DOHH2 (cell line): Measurements from ENCODE around the gene SLC34A3.
"Not testable (repeated sequence)": the region's sequence is repeated elsewhere in the genome, so short reads cannot be mapped to it uniquely, and the experiment has no call there.

Experiments
- H3F3A ChIP-seq: fragments of 200-600 bp; sonication (generic), shearing (Covaris generic); 2 replicates; pipeline ENCODE4 v1.6.0; 2016; ENCODE audit warnings: antibody characterized with exemption, mild to moderate bottlenecking; ENCODE audit not compliant: control insufficient read depth, insufficient read depth
- H3K27ac ChIP-seq: fragments of 200-600 bp; sonication (generic); 2 replicates; pipeline ENCODE4 v1.5.1; 2014; ENCODE audit warnings: low read depth, mild to moderate bottlenecking, low read length, moderate library complexity
- H3K27me3 ChIP-seq: fragments of 200-600 bp; sonication (generic); 2 replicates; pipeline ENCODE4 v1.6.1; 2014; ENCODE audit warnings: mild to moderate bottlenecking, low read length, mixed read lengths; ENCODE audit not compliant: control insufficient read depth
- H3K36me3 ChIP-seq: fragments of 200-600 bp; sonication (generic); 2 replicates; pipeline ENCODE4 v1.6.1; 2014; ENCODE audit warnings: mild to moderate bottlenecking, low read length, moderate library complexity, mixed read lengths; ENCODE audit not compliant: control insufficient read depth
- H3K4me1 ChIP-seq: fragments of 200-600 bp; sonication (generic); 2 replicates; pipeline ENCODE4 v1.6.1; 2014; ENCODE audit warnings: mild to moderate bottlenecking, low read length, mixed read lengths; ENCODE audit not compliant: control insufficient read depth
- H3K4me2 ChIP-seq: fragments of 200-600 bp; sonication (generic); 2 replicates; pipeline ENCODE4 v1.6.0; 2014; ENCODE audit warnings: mild to moderate bottlenecking, low read length, moderate library complexity
- H3K4me3 ChIP-seq: fragments of 200-600 bp; sonication (generic); 2 replicates; pipeline ENCODE4 v1.5.1; 2014; ENCODE audit warnings: mild to moderate bottlenecking, low read length, mixed read lengths
- H3K79me2 ChIP-seq: fragments of 200-600 bp; sonication (generic); 2 replicates; pipeline ENCODE4 v1.6.1; 2014; ENCODE audit warnings: mild to moderate bottlenecking, low read length, mixed read lengths; ENCODE audit not compliant: control insufficient read depth
- H3K9me2 ChIP-seq: fragments of 200-600 bp; sonication (generic); replicated peaks from 2 replicates; pipeline ENCODE4 v1.6.1; 2014; ENCODE audit warnings: mild to moderate bottlenecking, low read length, mixed read lengths; ENCODE audit not compliant: control insufficient read depth
- H3K9me3 ChIP-seq: fragments of 200-600 bp; sonication (generic); 2 replicates; pipeline ENCODE4 v1.6.1; 2014; ENCODE audit warnings: antibody characterized with exemption, low read length, mixed read lengths; ENCODE audit not compliant: control insufficient read depth, insufficient read depth
- H4K20me1 ChIP-seq: fragments of 200-600 bp; sonication (generic); 2 replicates; pipeline ENCODE4 v1.6.0; 2014; ENCODE audit warnings: low read depth, mild to moderate bottlenecking, antibody characterized with exemption, low read length, moderate library complexity; ENCODE audit not compliant: control insufficient read depth, insufficient read depth
- EZH2phosphoT487 ChIP-seq: fragments of 200-600 bp; sonication (generic); IDR thresholded peaks from 2 replicates; pipeline ENCODE4 v1.6.1; 2017; ENCODE audit warnings: borderline replicate concordance, mild to moderate bottlenecking, antibody characterized with exemption, low read length, moderate library complexity, mixed read lengths
- TF ChIP-seq, protein P1 (sequence below): fragments of 200-600 bp; sonication (generic); IDR thresholded peaks from one replicate; pipeline ENCODE4 v1.5.1; 2014; ENCODE audit warnings: antibody characterized with exemption, mild to moderate bottlenecking, low read depth, low read length; ENCODE audit not compliant: poor library complexity, severe bottlenecking

SLC34A3 gene

DNA sequence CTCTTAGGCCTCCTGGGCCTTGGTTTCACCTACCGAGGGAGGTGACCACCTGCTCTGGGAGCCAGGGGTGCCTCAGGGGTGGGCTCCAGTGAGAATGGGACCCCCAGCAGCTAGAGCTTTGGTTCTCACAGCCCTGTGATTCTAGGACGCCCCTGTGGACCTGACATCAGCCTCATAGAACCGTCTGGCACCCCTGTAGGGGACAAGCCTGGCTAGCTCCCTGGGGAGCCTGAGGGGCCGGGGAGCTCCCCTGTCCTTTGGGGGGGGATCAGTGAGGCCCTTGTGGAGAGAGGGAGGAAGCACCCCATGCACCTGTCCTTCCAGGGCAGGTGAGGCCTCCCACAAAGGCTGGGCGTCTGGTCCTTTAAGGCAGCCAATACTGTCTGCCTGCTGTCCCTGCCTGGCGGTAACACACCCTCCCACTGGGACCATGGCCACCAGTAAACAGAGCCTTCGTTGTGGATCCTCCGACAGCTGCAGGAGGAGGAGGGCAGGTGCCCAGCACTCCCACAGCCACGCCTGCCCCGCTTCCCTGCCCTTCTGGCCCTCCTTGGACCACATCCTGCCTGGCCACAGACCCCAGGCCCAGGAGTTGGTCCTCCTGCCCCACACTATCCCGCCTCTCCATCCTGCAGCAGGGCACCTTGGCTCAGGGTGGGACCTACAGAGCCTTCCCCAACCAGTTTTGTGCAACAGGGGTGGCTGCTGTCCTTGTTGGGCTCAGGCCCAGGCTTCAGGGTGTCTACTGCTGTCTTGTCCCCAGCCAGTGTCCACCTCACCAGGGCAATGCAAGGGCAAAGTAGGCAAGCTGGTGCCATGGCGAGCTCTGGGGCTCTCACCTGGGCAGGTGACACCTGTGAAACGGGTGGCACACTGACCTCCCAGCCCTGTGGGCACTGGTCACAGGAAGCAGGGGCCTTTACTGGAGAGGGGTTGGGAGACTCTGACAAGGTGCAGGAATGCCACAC, 7.3 kb downstream of the SLC34A3 start:
- no peaks in the 10 kb centered on the region for H3K27me3 ChIP-seq
- H4K20me1 ChIP-seq: peaks cover 14% of the 10 kb centered on the region
- peaks cover 9% of the 10 kb centered on the region for H3F3A ChIP-seq
- H3K9me2 ChIP-seq: no peaks in the 10 kb centered on the region
- H3K4me3 ChIP-seq: peak overlapping the region; percentile 27; the same call in 1 of the 2 replicates
- H3K27ac ChIP-seq: no peak overlapping the region
- peaks cover 63% of the 10 kb centered on the region for H3K4me1 ChIP-seq
- peaks cover 19% of the 10 kb centered on the region for H3K36me3 ChIP-seq
- TF ChIP-seq EZH2phosphoT487: no peak
- TF ChIP-seq, protein P1, sequence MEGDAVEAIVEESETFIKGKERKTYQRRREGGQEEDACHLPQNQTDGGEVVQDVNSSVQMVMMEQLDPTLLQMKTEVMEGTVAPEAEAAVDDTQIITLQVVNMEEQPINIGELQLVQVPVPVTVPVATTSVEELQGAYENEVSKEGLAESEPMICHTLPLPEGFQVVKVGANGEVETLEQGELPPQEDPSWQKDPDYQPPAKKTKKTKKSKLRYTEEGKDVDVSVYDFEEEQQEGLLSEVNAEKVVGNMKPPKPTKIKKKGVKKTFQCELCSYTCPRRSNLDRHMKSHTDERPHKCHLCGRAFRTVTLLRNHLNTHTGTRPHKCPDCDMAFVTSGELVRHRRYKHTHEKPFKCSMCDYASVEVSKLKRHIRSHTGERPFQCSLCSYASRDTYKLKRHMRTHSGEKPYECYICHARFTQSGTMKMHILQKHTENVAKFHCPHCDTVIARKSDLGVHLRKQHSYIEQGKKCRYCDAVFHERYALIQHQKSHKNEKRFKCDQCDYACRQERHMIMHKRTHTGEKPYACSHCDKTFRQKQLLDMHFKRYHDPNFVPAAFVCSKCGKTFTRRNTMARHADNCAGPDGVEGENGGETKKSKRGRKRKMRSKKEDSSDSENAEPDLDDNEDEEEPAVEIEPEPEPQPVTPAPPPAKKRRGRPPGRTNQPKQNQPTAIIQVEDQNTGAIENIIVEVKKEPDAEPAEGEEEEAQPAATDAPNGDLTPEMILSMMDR: no peak
- peak overlapping the region; percentile 66 for H3K4me2 ChIP-seq
- H3K79me2 ChIP-seq: peaks cover 51% of the 10 kb centered on the region
- no peaks in the 10 kb centered on the region for H3K9me3 ChIP-seq

DNA sequence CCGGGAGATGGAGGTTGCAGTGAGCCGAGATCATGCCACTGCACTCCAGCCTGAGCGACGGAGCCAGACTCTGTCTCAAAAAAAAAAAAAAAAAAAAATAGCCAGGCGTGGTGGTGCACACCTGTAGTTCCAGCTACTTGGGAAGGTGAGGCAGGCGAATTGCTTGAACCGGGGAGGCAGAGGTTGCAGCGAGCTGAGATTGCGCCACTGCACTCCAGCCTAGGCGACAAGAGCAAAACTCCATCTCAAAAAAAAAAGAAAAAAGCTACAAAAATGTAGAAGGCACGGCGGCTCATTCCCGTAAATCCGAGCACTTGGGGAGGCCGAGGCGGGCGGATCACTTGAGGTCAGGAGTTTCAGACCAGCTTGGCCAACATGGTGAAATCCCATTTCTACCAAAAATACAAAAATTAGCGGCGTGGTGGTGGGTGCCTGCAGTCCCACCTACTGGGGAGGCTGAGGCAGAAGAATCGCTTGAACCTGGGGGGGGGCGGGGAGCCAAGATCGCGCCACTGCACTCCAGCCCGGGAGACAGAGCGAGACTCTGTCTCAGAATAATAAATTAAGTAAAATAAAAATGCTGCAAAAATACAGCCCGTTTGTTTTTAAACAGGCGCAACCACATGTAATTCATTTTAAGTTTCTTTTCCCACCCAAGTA, 9.0 kb downstream of the SLC34A3 start:
- Histone ChIP-seq H3K36me3 (peaks cover 29% of the 10 kb centered on the region), H3K4me1 (peaks cover 69% of the 10 kb centered on the region), H3K4me2 (peak overlapping the region; percentile 66), H3K27ac (peak overlapping the region; percentile 85), H4K20me1 (peaks cover 21% of the 10 kb centered on the region), H3K4me3 (peak overlapping the region; percentile 81), H3K79me2 (peaks cover 52% of the 10 kb centered on the region)
- not testable (repeated sequence) for H3K27me3 ChIP-seq, H3F3A ChIP-seq, H3K9me2 ChIP-seq, H3K9me3 ChIP-seq

DNA sequence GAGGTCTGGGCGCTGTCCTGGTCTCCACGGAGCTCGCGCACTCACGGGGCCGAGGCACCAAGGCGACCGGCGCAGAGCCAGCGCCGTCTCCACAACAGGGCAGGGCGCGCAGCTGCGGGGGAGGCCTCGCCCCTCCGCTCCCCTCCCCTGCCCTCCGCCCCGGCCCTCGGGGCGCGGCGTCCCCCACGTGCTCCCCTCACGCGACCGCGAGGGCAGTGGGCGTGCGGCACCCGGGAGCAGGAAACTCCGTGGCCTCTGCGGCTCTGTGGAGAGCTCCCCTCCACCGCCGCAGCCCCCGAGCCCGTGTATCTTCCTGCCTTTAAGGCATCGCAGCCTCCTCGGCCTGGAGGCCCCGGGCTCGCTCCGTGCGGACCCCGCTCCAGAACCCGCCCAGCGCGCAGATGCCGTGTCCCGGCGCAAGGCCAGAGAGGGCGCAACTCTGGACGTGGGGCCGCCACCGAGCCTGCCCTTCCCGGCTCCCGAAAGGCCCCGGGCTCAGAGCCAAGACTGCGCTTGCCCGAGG, 9.7 kb downstream of the SLC34A3 start:
- no peaks in the 10 kb centered on the region for H3K27me3 ChIP-seq
- TF ChIP-seq, protein P1: no peak
- TF ChIP-seq EZH2phosphoT487: no peak
- H3F3A ChIP-seq: peaks cover 9% of the 10 kb centered on the region
- H3K79me2 ChIP-seq: peaks cover 52% of the 10 kb centered on the region
- peak overlapping the region; percentile 81 for H3K4me3 ChIP-seq
- peaks cover 29% of the 10 kb centered on the region for H3K36me3 ChIP-seq
- H3K27ac ChIP-seq: peak overlapping the region; percentile 85
- no peaks in the 10 kb centered on the region for H3K9me2 ChIP-seq
- H3K4me2 ChIP-seq: peak overlapping the region; percentile 66
- no peaks in the 10 kb centered on the region for H3K9me3 ChIP-seq
- H3K4me1 ChIP-seq: peaks cover 62% of the 10 kb centered on the region
- peaks cover 21% of the 10 kb centered on the region for H4K20me1 ChIP-seq
